Stimulated activated CD8-positive, alpha-beta memory T cell treated with anti-CD3 and anti-CD28 coated beads, Interleukin-7, amount 100 ng/mL, for 24 hours (primary cell): Measurements from ENCODE around the gene CPSF4.
A peak's percentile ranks its signal among the peaks of the same experiment; 100 is the strongest.
"Not testable (repeated sequence)": the region's sequence is repeated elsewhere in the genome, so short reads cannot be mapped to it uniquely, and the experiment has no call there.

ENCODE experiments used
- DNase-seq: peaks from one replicate; pipeline ENCODE4 v3.0.0-alpha.2; 2020; ENCODE audit warnings: low read depth

Gene CPSF4

GRCh38 chr7:99408379-99409191 is 30.2 kb upstream of the CPSF4 start, which contains the start of the genes BUD31 and PDAP1:
TSS of gene BUD31 (plus strand) at chr7:99408969. CDS start at chr7:99411093, 2,124 bp downstream.
TSS of gene PDAP1 (minus strand) at chr7:99408597. CDS start at chr7:99408548, 49 bp downstream.
- DNase-seq, result peak; percentile 83

GRCh38 chr7:99409192-99409572 is 29.6 kb upstream of the CPSF4 start:
- DNase-seq, result no peak

- DNase-seq, result no peak
Measured at GRCh38 chr7:99409806-99410205, 28.9 kb upstream of the CPSF4 start.

DNA sequence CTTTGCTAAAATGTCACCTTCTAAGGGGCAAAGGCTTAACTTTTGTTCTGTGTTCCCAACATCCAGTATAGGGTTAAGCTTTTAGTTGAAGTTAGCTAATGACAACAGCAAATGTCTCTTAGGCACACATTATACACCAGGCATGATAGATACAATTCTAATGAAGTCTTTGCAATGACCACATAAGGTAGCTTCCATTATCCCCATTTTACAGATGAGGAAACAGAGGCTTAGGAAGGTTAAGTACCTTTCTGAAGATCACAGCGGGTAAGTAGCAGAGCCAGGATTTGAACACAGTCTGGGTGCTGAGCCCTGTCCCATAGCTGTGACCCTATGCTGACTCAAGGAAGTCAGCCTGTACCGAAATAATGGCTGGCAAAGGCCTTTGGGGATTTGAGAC is 28.1 kb upstream of the CPSF4 start:
- DNase-seq, result no peak

- DNase-seq, result not testable (repeated sequence)
Measured at GRCh38 chr7:99415513-99416127, 23.1 kb upstream of the CPSF4 start.

DNA sequence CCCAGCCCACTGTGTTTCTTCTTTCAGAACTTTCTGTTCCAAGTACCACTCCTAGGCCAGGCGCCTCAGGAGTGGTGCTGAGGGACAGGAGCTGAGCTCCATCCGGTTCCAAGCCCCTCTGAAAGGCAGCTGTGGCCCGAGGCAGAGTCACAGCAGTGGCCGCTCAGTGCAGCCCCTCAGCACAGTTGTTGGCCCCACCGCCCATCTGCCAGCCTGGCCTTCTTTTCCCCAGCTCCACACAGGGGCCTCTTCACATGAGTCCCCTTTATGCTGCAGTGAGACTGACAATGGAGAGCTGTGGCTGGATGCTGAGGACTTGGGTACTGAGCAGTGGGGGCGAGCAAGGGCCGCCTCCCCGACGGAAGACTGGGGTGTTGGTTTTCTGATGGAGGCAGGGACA is 20.5 kb upstream of the CPSF4 start:
- no peak for DNase-seq

DNA sequence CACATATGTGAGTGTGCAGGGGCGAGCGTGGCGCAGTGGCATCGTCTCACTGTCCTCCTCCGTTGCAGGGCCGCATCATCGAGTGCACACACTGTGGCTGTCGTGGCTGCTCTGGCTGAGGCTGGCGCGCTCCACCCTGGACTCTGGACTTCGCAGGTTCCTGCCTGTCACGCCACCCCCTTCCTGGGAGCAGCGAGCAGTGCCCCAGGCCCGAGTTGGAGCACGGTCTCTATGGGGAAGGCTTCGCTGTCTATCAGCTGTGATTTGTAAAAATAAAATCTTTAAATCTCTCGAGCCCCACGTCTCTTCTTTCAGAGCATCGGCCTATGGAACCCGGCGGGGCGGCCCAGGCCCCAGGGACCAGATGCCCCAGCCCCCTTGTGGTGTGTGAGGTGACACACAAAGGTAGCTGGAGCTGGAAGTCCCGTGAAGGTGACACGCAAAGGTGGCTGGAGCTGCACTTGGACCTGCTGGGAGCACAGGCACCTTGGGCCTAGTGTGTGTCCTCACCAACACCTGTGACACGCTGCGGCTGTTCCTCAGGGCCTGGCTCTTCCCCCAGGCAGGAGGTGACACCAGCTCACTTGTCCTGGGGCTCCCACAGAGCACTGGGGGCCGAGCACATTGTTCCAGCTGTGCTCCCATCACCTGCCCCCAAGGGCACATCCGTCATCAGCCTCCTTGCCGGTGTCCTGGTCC is 19.3 kb upstream of the CPSF4 start:
- DNase-seq, result no peak

DNA sequence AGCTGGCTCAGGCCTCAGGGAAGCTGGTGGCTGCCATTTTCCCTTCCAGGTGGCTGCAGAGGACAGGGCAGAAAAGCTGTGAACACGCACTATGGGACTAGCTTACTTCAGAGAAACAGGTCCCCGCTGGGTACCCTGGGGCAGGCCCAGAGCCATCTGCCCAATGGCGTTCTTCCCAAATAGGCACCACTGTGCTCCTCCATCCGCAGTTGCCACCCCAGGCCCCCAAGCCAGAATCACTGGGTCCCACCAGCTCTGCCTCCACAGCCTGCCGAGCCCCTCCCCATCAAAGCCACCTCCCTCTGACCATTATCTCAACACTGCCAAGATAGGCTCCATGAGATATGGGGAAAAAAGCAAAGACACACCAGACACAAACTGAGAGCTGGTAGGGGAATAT is 18.5 kb upstream of the CPSF4 start:
- DNase-seq, result no peak

DNA sequence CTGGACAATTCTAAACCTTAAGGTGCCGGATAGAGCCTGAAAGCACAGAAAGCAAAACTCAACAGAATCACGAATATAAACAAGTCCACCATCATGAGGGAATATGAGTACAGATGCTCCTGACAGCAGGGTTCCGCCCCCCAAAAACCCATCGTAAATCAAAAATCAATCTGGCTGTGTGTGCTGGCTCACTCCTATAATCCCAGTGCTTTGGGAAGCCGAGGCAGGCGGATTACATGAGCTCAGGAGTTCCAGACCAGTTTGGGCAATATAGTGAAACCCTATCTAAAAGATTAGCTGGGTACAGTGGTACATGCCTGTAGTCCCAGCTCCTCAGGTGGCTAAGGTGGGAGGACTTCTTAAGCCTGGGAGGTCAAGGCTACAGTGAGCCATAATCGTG is 17.8 kb upstream of the CPSF4 start:
- DNase-seq, result no peak

- no peak for DNase-seq
Measured at GRCh38 chr7:99422186-99422585, 16.6 kb upstream of the CPSF4 start.

GRCh38 chr7:99422625-99423024 is 16.1 kb upstream of the CPSF4 start:
- DNase-seq, result no peak

- no peak for DNase-seq
Measured at GRCh38 chr7:99424932-99425730, 13.6 kb upstream of the CPSF4 start.

- DNase-seq, result no peak
Measured at GRCh38 chr7:99428972-99429566, 9.7 kb upstream of the CPSF4 start.

DNA sequence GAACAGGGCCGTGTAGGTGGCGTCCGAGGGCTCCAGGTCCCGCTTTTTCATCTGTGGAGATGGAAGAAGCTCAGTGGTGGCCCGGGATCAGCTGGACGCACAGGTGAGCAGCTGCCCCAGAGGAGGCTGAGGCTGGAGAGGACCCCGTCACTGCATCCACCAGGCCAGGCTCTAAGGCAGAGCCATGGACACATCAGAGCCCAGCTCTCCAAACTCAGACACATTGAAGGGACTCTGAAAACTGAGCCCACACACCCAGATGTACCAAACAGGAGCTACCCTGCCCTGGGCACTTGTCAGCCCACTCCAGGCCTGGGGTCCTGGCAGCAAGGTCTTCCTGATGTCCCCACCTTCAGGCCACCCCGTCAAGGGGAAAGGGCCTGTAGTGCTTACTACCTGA is 9.0 kb upstream of the CPSF4 start:
- no peak for DNase-seq

DNA sequence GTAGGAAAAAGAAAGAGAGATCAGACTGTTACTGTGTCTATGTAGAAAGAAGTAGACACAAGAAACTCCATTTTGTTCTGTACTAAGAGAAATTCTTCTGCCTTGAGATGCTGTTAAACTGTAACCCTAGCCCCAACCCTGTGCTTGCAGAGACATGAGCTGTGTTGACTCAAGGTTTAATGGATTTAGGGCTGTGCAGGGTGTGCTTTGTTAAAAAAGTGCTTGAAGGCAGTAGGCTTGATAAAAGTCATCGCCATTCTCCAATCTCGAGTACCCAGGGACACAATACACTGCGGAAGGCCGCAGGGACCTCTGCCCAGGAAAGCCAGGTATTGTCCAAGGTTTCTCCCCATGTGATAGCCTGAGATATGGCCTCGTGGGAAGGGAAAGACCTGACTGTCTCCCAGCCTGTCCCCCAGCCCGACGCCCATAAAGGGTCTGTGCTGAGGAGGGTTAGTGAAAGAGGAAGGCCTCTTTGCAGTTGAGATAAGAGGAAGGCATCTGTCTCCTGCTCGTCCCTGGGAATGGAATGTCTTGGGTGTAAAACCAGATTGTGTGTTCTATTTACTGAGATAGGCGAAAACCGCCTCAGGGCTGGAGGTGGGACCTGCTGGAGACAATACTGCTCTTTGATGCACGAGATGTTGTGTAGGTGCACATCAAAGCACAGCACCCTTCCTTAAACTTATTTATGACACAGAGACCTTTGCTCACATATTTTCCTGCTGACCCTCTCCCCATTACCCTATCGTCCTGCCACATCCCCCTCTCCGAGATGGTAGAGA is 6.8 kb upstream of the CPSF4 start:
- DNase-seq, result not testable (repeated sequence)

DNA sequence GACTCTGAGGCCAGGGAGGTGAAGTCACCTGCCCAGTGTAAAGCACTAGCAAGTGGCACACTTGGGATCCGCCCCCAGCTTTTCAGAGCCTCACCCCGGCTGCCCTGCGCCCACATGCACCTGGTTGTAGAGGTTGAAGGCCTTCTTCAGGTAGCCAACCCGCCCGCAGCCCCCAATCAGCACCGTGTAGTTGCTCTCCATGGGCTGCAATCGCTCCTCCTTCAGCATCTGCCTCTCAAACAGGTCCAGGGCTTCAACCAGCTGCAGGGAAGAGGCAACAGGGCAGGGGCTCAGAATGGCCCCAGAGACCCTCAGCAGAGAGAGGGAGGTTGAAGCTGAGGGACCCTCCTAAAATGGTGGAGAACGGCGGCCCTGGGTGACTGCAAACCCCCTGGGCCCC is 5.6 kb upstream of the CPSF4 start:
- DNase-seq, result no peak

DNA sequence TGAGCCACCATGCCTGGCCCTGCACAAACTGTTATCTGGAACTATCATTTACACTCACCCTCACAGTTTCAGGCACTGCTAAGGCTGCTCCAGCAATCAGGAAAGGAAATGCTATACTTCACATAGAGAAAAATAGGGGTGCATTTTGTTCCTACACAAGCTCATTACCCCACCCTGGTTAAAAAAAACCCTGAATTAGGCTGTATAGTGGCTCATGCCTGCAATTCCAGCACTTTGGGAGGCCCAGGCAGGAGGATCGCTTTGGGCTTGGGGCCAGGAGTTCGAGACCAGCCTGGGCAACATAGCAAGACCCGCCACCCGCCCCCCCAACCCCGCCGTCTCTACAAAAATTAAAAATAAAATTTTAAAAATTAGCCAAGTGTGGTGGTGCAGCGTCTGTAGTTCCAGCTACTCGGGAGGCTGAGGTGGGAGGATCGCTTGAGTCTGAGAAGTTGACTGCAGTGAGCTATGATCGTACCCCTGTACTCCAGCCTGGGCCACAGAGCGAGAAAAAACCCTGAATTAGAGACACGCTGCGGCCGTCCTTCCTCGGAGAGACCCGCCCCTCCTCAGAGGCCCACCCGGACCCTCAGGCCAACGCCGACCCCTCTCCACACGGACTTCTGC is 684 bp upstream of the CPSF4 start:
- no peak for DNase-seq

DNA sequence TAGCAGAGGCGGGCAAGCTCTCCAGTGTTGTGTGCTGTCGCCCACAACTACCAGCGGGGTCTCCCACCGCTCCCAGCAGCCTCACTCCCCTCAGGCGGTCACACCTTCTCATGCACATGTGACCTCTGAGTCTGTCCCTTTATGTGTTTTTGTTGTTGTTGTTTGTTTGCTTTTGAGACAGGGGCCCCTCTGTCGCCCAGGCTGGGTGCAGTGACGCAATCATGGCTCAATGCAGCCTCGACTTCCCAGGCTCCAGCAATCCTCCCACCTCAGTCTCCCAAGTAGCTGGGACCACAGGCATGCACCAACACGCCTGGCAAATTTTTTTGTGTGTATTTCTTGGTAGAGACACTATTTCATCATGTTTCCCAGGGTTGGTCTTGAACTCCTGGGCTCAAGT is 1.5 kb downstream of the CPSF4 start:
- DNase-seq, result no peak

DNA sequence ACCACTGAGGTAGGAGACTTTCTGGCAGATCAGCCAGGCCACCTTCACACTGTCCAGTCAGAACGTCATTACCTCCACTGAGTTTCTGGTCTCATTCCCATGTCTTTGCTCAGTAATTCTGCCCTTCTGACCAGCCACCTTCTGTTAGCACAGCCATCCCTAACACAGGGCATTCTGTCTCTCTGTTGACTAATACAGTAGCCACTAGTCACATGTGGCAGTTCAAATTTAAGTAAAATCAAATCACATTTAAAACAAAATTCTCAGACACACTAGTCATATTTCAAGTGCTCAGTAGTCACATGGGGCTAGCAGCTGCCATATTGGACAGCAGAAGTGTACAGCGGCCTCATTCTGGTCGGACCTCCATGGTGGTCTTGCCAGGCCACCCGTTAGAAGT is 7.4 kb downstream of the CPSF4 start:
- DNase-seq, result no peak

DNA sequence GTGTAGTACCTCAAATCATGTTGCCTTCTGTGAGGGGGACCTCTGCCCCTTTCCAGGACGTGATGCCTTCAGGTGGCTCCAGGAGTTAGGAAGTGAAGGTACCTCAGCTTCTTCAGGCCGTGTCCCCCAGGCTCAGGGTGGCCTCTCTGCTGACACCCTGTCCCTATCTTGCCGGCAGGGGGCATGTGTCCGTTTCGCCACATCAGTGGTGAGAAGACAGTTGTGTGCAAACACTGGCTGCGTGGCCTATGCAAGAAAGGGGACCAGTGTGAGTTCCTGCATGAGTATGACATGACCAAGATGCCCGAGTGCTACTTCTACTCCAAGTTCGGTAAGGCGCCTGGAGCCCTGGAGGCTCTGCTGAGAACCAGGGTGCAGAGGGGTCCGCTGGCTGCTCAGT is 9.2 kb downstream of the CPSF4 start:
- DNase-seq, result no peak

GRCh38 chr7:99448855-99449254 is 10.1 kb downstream of the CPSF4 start:
- no peak for DNase-seq
